GM21528 (cell line): ENCODE results near the gene CDON.
A peak's percentile ranks its signal among the peaks of the same experiment; 100 is the strongest.

Experiments used
- ATAC-seq: cut with Tn5 transposase; IDR thresholded peaks from one replicate; pipeline ENCODE4 v1.9.1; 2021; ENCODE audit warnings: mild to moderate bottlenecking, moderate library complexity; ENCODE audit not compliant: unreplicated experiment, low FRiP score

CDON gene

GRCh38 chr11:126062679-126063506 is at the start of gene CDON:
CDON (minus strand) TSS chr11:126062866; CDS start chr11:126023476, 39,390 bp downstream.
- ATAC-seq = peak; percentile 99

GRCh38 chr11:126111458-126112116 is 48.9 kb upstream of the CDON start:
- ATAC-seq = no peak

GRCh38 chr11:126109941-126110731 is 47.5 kb upstream of the CDON start:
- ATAC-seq = no peak

GRCh38 chr11:126106594-126107328 is 44.1 kb upstream of the CDON start:
- ATAC-seq = no peak

GRCh38 chr11:126105748-126106080 is 43.0 kb upstream of the CDON start:
- ATAC-seq = no peak

GRCh38 chr11:126105022-126105747 is 42.5 kb upstream of the CDON start:
- no peak for ATAC-seq

- ATAC-seq = no peak
Observed at GRCh38 chr11:126104420-126104819, 41.8 kb upstream of the CDON start.

- no peak for ATAC-seq
Observed at GRCh38 chr11:126103150-126103549, 40.5 kb upstream of the CDON start.

GRCh38 chr11:126102436-126102981 is 39.8 kb upstream of the CDON start:
- ATAC-seq = no peak

GRCh38 chr11:126101930-126102283 is 39.2 kb upstream of the CDON start:
- no peak for ATAC-seq

GRCh38 chr11:126101251-126101929 is 38.7 kb upstream of the CDON start:
- ATAC-seq = no peak

- no peak for ATAC-seq
Observed at GRCh38 chr11:126100716-126101115, 38.0 kb upstream of the CDON start.

- ATAC-seq = no peak
Observed at GRCh38 chr11:126098204-126098769, 35.6 kb upstream of the CDON start.

- ATAC-seq = no peak
Observed at GRCh38 chr11:126095745-126096144, 33.1 kb upstream of the CDON start.

GRCh38 chr11:126090452-126090851 is 27.8 kb upstream of the CDON start:
- no peak for ATAC-seq

- no peak for ATAC-seq
Observed at GRCh38 chr11:126088999-126089398, 26.3 kb upstream of the CDON start.

- no peak for ATAC-seq
Observed at GRCh38 chr11:126086248-126086647, 23.6 kb upstream of the CDON start.

- no peak for ATAC-seq
Observed at GRCh38 chr11:126084608-126084912, 21.9 kb upstream of the CDON start.
